ENCODE data around the gene ATP2C1. TPM values are rescaled to one million over a fixed set of nuclear protein-coding genes. Genes with fewer than 3 reads are reported as not detected.

ATP2C1 gene
- total and polyA plus RNA-seq, 2 of the 13 experiments (the other 11 are each of a cell fraction or from before 2014, with no cell fraction given), result 32.4 to 37.6 TPM

- TF ChIP-seq KIAA2018 (CRISPR knock-in tag; IDR thresholded peaks at IDR 0.05; ENCODE audit: borderline replicate concordance) (no peak), SAP130 (CRISPR knock-in tag; IDR thresholded peaks at IDR 0.05; ENCODE audit: low read depth) (peak; percentile 89), ZNF777 (CRISPR knock-in tag; IDR thresholded peaks at IDR 0.05) (no peak; the same call in 1 of the 2 replicates), ELF4 (CRISPR knock-in tag; IDR thresholded peaks at IDR 0.05; ENCODE audit: borderline replicate concordance) (peak; percentile 74; the same call in 1 of the 2 replicates), SIX1 (CRISPR knock-in tag; IDR thresholded peaks at IDR 0.05; ENCODE audit: borderline replicate concordance) (no peak), ZNF609 (CRISPR knock-in tag; IDR thresholded peaks at IDR 0.05; ENCODE audit: borderline replicate concordance) (no peak), SKI (IDR thresholded peaks at IDR 0.05; ENCODE audit: partially characterized antibody) (no peak), SMAD3 (CRISPR knock-in tag; IDR thresholded peaks at IDR 0.05) (no peak), MLLT10 (CRISPR knock-in tag; IDR thresholded peaks at IDR 0.05) (no peak), ONECUT2 (CRISPR knock-in tag; IDR thresholded peaks at IDR 0.05) (no peak), FOXK2 (IDR thresholded peaks at IDR 0.05) (no peak), HOXA9 (CRISPR knock-in tag; IDR thresholded peaks at IDR 0.05; ENCODE audit: borderline replicate concordance) (no peak), ZNF225 (CRISPR knock-in tag; IDR thresholded peaks at IDR 0.05) (peak; percentile 87; the same call in 1 of the 2 replicates), ARHGAP35 (CRISPR knock-in tag; IDR thresholded peaks at IDR 0.05; ENCODE audit: borderline replicate concordance) (peak; percentile 59; the same call in 1 of the 2 replicates)
Measured at GRCh38 chr3:130893376-130894129, at the start of gene ATP2C1 (continued).

Measured in HepG2 (cell line).